IPS DF 4.7 (cell line): Measurements from ENCODE around the gene FZD2.

Experiments
- DNase-seq: peaks from one replicate; pipeline ENCODE4 v3.0.0-alpha.2; 2013; ENCODE audit warnings: low spot score; ENCODE audit errors: extremely low read depth

The FZD2 gene

DNA sequence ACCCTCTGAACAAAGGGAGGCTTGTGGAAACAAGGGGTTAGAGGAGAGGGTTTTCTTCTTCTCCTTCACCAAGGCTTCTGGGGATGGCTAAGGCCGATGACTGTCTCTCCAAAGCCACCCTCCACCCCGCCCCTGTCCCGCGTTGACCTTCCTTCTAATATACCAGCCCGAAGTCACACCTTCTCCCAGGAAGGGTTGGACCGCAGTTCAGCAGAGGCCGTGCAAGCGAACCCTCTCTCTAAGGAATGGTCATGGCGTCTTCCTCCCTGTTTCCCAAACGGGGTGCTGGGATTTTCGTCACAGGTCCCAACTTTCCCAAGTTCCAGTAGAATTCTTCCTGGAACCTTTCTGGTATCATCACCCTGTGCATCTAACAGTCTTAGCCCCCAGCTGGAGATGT lies 49.4 kb downstream of the FZD2 start:
- no peak for DNase-seq

DNA sequence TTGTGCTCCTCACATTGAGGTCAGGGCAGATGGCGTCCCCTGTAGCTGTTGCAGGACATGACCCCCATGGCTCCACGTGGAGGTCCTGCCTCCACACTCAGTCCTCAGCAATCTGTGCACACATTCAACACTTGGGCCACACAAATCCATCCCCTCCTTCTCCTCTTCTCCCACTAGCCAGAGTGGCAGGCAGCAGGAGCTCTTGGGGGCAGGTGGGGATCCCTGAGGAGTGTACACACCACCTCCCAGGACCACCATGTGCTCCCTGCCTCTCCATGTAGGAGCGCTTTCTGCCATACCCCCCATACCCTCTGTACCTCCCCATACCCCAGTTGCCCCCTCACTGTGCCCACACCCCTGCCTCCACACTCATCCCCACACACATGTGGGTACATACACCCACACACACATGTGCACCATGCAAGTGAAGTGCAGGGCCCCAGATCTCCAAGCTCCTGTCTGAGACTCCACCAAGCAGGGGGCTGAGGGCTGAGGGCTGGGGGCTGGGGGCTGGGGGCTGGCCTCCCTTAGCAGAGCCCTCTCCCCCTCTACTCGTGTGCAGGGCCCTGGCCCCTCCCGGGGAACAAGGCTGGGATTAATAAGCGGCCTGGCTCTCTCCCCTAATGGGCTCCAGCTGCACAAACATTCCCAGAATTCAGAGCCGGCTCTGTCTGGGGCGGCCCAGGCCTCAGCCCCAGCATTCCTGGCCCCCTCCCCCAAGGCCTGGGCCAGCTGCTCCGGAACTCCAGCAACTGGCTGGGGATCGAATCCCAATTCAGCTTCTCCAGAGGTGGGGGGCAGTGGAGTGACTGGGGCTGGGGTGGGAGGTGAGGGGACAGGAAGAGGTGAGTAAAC lies 50.8 kb downstream of the FZD2 start:
- DNase-seq = no peak

DNA sequence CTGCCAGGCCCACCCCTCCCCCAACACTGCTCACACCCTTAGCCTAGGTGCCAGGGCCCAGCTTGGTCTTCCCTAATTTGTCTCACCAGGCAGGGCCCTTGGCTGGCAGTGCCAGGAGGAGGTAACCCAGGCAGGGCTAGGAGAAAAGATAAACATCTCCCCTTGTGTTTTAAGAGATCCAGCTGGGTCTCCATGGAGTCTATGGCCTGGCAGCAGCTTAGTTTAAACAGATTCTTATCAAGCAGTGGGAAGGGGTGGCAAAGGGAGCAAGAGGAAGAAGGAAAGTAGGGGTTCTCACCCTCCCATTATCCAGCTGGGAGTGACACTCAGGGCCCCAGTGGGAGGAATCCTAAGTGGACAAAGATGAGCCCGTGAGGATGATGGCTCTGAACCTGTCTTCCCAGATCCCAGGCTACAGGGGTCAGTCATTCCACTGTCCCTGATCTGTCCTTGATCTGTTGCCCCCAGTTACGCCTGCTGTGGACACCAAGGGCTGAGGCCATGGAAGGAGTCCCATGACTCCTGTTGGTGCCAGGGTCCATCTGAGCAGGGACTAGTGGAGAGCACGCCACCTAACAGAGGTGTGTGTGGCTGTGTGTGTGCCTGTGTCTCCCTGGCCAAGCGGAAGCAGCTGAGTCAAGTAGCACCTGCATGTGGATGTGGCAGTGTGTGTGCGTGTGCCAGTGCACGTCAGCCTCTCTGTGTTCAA lies 51.6 kb downstream of the FZD2 start:
- no peak for DNase-seq

DNA sequence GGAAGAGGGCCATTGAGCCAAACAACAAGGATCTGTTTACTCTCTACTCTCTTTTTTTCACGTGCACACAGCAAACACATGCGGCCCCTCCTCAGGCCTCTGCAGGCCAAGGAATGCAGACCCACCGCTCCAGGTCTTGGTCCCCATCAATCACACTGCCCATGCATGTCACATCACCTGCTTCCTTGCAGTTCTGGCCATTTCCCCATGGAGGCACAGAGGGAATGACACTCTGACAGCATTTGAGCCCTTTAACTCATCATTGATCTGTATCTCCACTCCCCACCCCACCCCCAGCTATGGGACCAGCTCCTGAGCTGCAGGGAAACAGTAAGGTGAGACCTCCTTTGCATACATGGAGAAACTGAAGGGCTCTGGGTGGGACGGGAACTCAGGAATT lies 53.0 kb downstream of the FZD2 start:
- no peak for DNase-seq
